ENCODE results near the gene CNBD2.
"Not testable (repeated sequence)": the region's sequence is repeated elsewhere in the genome, so short reads cannot be mapped to it uniquely, and the experiment has no call there.

Gene CNBD2

GRCh38 chr20:35967979-35968640, at the start of gene CNBD2:
CNBD2 (plus strand) TSS chr20:35968590; CDS start chr20:35968763, 173 bp downstream.
- DNase-seq (ENCODE audit: low read depth): no peak

GRCh38 chr20:35920523-35920922, 47.9 kb upstream of the CNBD2 start:
- no peak for DNase-seq (ENCODE audit: low read depth)

- DNase-seq (ENCODE audit: low read depth): no peak
Observed at GRCh38 chr20:35929301-35929700, 39.1 kb upstream of the CNBD2 start.

- no peak for DNase-seq (ENCODE audit: low read depth)
Observed at GRCh38 chr20:35934050-35934449, 34.3 kb upstream of the CNBD2 start.

- no peak for DNase-seq (ENCODE audit: low read depth)
Observed at GRCh38 chr20:35939264-35939663, 29.1 kb upstream of the CNBD2 start.

- no peak for DNase-seq (ENCODE audit: low read depth)
Observed at GRCh38 chr20:35941620-35942019, 26.8 kb upstream of the CNBD2 start.

- DNase-seq (ENCODE audit: low read depth): no peak
Observed at GRCh38 chr20:35942243-35942642, 26.1 kb upstream of the CNBD2 start.

GRCh38 chr20:35947489-35947888, 20.9 kb upstream of the CNBD2 start:
- DNase-seq (ENCODE audit: low read depth): no peak

- no peak for DNase-seq (ENCODE audit: low read depth)
Observed at GRCh38 chr20:35947907-35948306, 20.5 kb upstream of the CNBD2 start.

- DNase-seq (ENCODE audit: low read depth): no peak
Observed at GRCh38 chr20:35950093-35950492, 18.3 kb upstream of the CNBD2 start.

GRCh38 chr20:35952080-35952479, 16.3 kb upstream of the CNBD2 start:
- not testable (repeated sequence) for DNase-seq (ENCODE audit: low read depth)

GRCh38 chr20:35952480-35953386, 15.7 kb upstream of the CNBD2 start:
- DNase-seq (ENCODE audit: low read depth): no peak

- DNase-seq (ENCODE audit: low read depth): peak; percentile 43
Observed at GRCh38 chr20:35953387-35954199, 14.8 kb upstream of the CNBD2 start.

- peak; percentile 91 for DNase-seq (ENCODE audit: low read depth)
Observed at GRCh38 chr20:35954200-35954906, 14.0 kb upstream of the CNBD2 start, which contains the start of gene SCAND1. SCAND1 (minus strand) TSS chr20:35954502; CDS start chr20:35954284, 218 bp downstream.

- no peak for DNase-seq (ENCODE audit: low read depth)
Observed at GRCh38 chr20:35954907-35955251, 13.5 kb upstream of the CNBD2 start.

- no peak for DNase-seq (ENCODE audit: low read depth)
Observed at GRCh38 chr20:35956616-35957015, 11.8 kb upstream of the CNBD2 start.

GRCh38 chr20:35959291-35959690, 9.1 kb upstream of the CNBD2 start:
- not testable (repeated sequence) for DNase-seq (ENCODE audit: low read depth)

GRCh38 chr20:35963878-35964277, 4.5 kb upstream of the CNBD2 start:
- no peak for DNase-seq (ENCODE audit: low read depth)

GRCh38 chr20:35968930-35969329, 540 bp downstream of the CNBD2 start:
- DNase-seq (ENCODE audit: low read depth): no peak

- DNase-seq (ENCODE audit: low read depth): no peak
Observed at GRCh38 chr20:35971981-35972380, 3.6 kb downstream of the CNBD2 start.

GRCh38 chr20:35972462-35972861, 4.1 kb downstream of the CNBD2 start:
- no peak for DNase-seq (ENCODE audit: low read depth)

GRCh38 chr20:35974256-35974655, 5.9 kb downstream of the CNBD2 start:
- DNase-seq (ENCODE audit: low read depth): no peak
